Astrocyte of the spinal cord (primary cell): ENCODE measurements around the gene EEFSEC.

Experiments
- DNase-seq: peaks from one replicate; pipeline ENCODE4 v3.0.0; 2011; ENCODE audit warnings: low read depth, low spot score
- H3K4me3 ChIP-seq: 2 replicates; pipeline ENCODE4 v1.5.1; 2011; ENCODE audit warnings: low read depth, mild to moderate bottlenecking, low read length, moderate library complexity
- CTCF ChIP-seq: IDR thresholded peaks from 2 replicates; pipeline ENCODE4 v1.5.1; 2012; ENCODE audit warnings: low read depth, mild to moderate bottlenecking, low read length, inconsistent platforms
- in situ Hi-C: cut with HindIII; loops from 2 replicates; pipeline ENCODE4 v1.10.0; 2017; ENCODE audit warnings: low sequenced_read_pairs

EEFSEC gene

GRCh38 chr3:128398586-128398985 lies 245.3 kb downstream of the EEFSEC start:
- in situ Hi-C loops, result no loop called here
- TF ChIP-seq CTCF, result no peak
- DNase-seq, result no peak
- no peak overlapping the region for H3K4me3 ChIP-seq

GRCh38 chr3:128399221-128399915 lies 246.1 kb downstream of the EEFSEC start:
- no peak overlapping the region for H3K4me3 ChIP-seq
- no peak for DNase-seq
- TF ChIP-seq CTCF, result no peak
- in situ Hi-C loops, result no loop called here

GRCh38 chr3:128400671-128401070 lies 247.4 kb downstream of the EEFSEC start:
- in situ Hi-C loops, result no loop called here
- TF ChIP-seq CTCF, result no peak
- H3K4me3 ChIP-seq, result no peak overlapping the region
- no peak for DNase-seq

GRCh38 chr3:128402319-128402718 lies 249.0 kb downstream of the EEFSEC start:
- no peak overlapping the region for H3K4me3 ChIP-seq
- in situ Hi-C loops, result no loop called here
- TF ChIP-seq CTCF, result no peak
- no peak for DNase-seq

GRCh38 chr3:128402998-128403397 lies 249.7 kb downstream of the EEFSEC start:
- no peak overlapping the region for H3K4me3 ChIP-seq
- in situ Hi-C loops, result no loop called here
- no peak for DNase-seq
- no peak for TF ChIP-seq CTCF

GRCh38 chr3:128404276-128405068 lies 251.2 kb downstream of the EEFSEC start:
- TF ChIP-seq CTCF, result no peak
- no peak overlapping the region for H3K4me3 ChIP-seq
- in situ Hi-C loops, result no loop called here

More at GRCh38 chr3:128404276-128405068, 251.2 kb downstream of the EEFSEC start:
- DNase-seq, result no peak
